BLaER1 (cell line): ENCODE data around the gene ATP13A2.
A peak's percentile ranks its signal among the peaks of the same experiment; 100 is the strongest.
"Not testable (repeated sequence)": the region's sequence is repeated elsewhere in the genome, so short reads cannot be mapped to it uniquely, and the experiment has no call there.

Experiments
- H3K27ac ChIP-seq: shearing (Covaris generic); formaldehyde crosslinking; 2 replicates; pipeline ENCODE4 v1.8.1; 2022
- H3K27me3 ChIP-seq: shearing (Covaris generic); formaldehyde crosslinking; 2 replicates; pipeline ENCODE4 v1.8.1; 2022
- H3K36me3 ChIP-seq: shearing (Covaris generic); formaldehyde crosslinking; 2 replicates; pipeline ENCODE4 v1.8.1; 2022
- H3K4me1 ChIP-seq: shearing (Covaris generic); formaldehyde crosslinking; 2 replicates; pipeline ENCODE4 v1.8.1; 2022
- H3K4me2 ChIP-seq: shearing (Covaris generic); formaldehyde crosslinking; 2 replicates; pipeline ENCODE4 v1.8.1; 2022
- H3K4me3 ChIP-seq: shearing (Covaris generic); formaldehyde crosslinking; 2 replicates; pipeline ENCODE4 v1.8.1; 2022
- H3K9ac ChIP-seq: shearing (Covaris generic); formaldehyde crosslinking; 2 replicates; pipeline ENCODE4 v1.8.1; 2022
- H3K9me3 ChIP-seq: shearing (Covaris generic); formaldehyde crosslinking; 2 replicates; pipeline ENCODE4 v1.8.1; 2022
- H4K20me1 ChIP-seq: shearing (Covaris generic); formaldehyde crosslinking; 2 replicates; pipeline ENCODE4 v1.8.1; 2022
- Cebpa-rat ChIP-seq: shearing (Covaris generic); IDR thresholded peaks from 2 replicates; pipeline ENCODE4 v1.8.1; 2022

The ATP13A2 gene

GRCh38 chr1:16944038-16944437 lies 67.7 kb downstream of the ATP13A2 start:
- no peak overlapping the region for H3K27ac ChIP-seq
- no peak overlapping the region for H3K4me3 ChIP-seq
- H3K27me3 ChIP-seq = no peaks in the 10 kb centered on the region
- H3K9ac ChIP-seq = no peak overlapping the region
- TF ChIP-seq Cebpa-rat = no peak
- H3K36me3 ChIP-seq = no peaks in the 10 kb centered on the region; the same call in 1 of the 2 replicates
- H4K20me1 ChIP-seq = peaks cover 33% of the 10 kb centered on the region
- H3K4me1 ChIP-seq = peaks cover 57% of the 10 kb centered on the region
- peak overlapping the region; percentile 91 for H3K4me2 ChIP-seq
- no peaks in the 10 kb centered on the region for H3K9me3 ChIP-seq

- peaks cover 12% of the 10 kb centered on the region for H3K4me1 ChIP-seq
- not testable (repeated sequence) for H3K27me3 ChIP-seq, H3K4me2 ChIP-seq, H3K4me3 ChIP-seq, H3K9ac ChIP-seq, H3K9me3 ChIP-seq, H3K27ac ChIP-seq, H4K20me1 ChIP-seq
- peaks cover 24% of the 10 kb centered on the region; the same call in 1 of the 2 replicates for H3K36me3 ChIP-seq
Measured at GRCh38 chr1:16939386-16940180, 72.1 kb downstream of the ATP13A2 start.

- no peaks in the 10 kb centered on the region for H4K20me1 ChIP-seq
- H3K27ac ChIP-seq = no peak overlapping the region
- H3K9ac ChIP-seq = no peak overlapping the region
- H3K36me3 ChIP-seq = peaks cover 24% of the 10 kb centered on the region; the same call in 1 of the 2 replicates
- H3K9me3 ChIP-seq = no peaks in the 10 kb centered on the region
- no peaks in the 10 kb centered on the region for H3K27me3 ChIP-seq
- no peak overlapping the region for H3K4me2 ChIP-seq
- no peak for TF ChIP-seq Cebpa-rat
- H3K4me1 ChIP-seq = peaks cover 3% of the 10 kb centered on the region
- H3K4me3 ChIP-seq = no peak overlapping the region
Measured at GRCh38 chr1:16938351-16939321, 73.1 kb downstream of the ATP13A2 start.

- not testable (repeated sequence) for H3K27me3 ChIP-seq, H3K9me3 ChIP-seq, H3K27ac ChIP-seq, H4K20me1 ChIP-seq, H3K4me1 ChIP-seq, H3K4me2 ChIP-seq, H3K4me3 ChIP-seq, H3K9ac ChIP-seq
- peaks cover 24% of the 10 kb centered on the region; the same call in 1 of the 2 replicates for H3K36me3 ChIP-seq
Measured at GRCh38 chr1:16936580-16936979, 75.1 kb downstream of the ATP13A2 start.
